IMR-90 (cell line): ENCODE data around the gene DDA1. TPM values are rescaled to one million over a fixed set of nuclear protein-coding genes. Genes with fewer than 3 reads are reported as not detected.

Source experiments
- ATAC-seq: fragments of 200-7000 bp; cut with Tn5 transposase; 2 replicates; pipeline ENCODE4 v1.9.1; 2020; ENCODE audit warnings: low read depth, mild to moderate bottlenecking, moderate library complexity
- BruUV-seq: library from RNA; stranded (reverse); fragments of 400-500 nt; replicated peaks from 2 replicates; lab custom pipeline; 2021; lab: Mats Ljungman, UMichigan
- CTCF ChIA-PET: fragments of 300-600 bp; formaldehyde crosslinking; extraction: SDS; loops from one replicate; lab custom pipeline; 2021; ENCODE audit warnings: antibody characterized with exemption; lab: Yijun Ruan, JAX
- POLR2A ChIA-PET: fragments of 300-600 bp; sonication (Branson Sonifier 250); formaldehyde crosslinking; loops from one replicate; lab custom pipeline; 2022; ENCODE audit warnings: antibody characterized with exemption; ENCODE audit not compliant: unreplicated experiment; lab: Charles Lee
- DNase-seq: peaks from one replicate; pipeline ENCODE4 v3.0.0; 2013
- H2AFZ ChIP-seq: replicated peaks from 2 replicates; pipeline ENCODE3; 2013; ENCODE audit warnings: low read length, mild to moderate bottlenecking; ENCODE audit not compliant: poor library complexity
- H2AK5ac ChIP-seq: 2 replicates; pipeline ENCODE4 v1.6.1; 2013; ENCODE audit warnings: low read depth, low read length, inconsistent platforms
- H2AK9ac ChIP-seq: replicated peaks from 2 replicates; pipeline ENCODE3; 2013; ENCODE audit warnings: mild to moderate bottlenecking, low read depth, low read length, moderate library complexity; ENCODE audit not compliant: poor library complexity
- H2BK120ac ChIP-seq: 2 replicates; pipeline ENCODE4 v1.6.1; 2013; ENCODE audit warnings: low read depth, low read length, inconsistent platforms
- H2BK15ac ChIP-seq: 3 replicates; pipeline ENCODE4 v1.6.1; 2013; ENCODE audit warnings: low read depth, low read length, inconsistent platforms
- H2BK20ac ChIP-seq: 2 replicates; pipeline ENCODE4 v1.6.1; 2013; ENCODE audit warnings: low read depth, mild to moderate bottlenecking, inconsistent platforms, low read length, moderate library complexity
- H2BK5ac ChIP-seq: 2 replicates; pipeline ENCODE4 v1.6.1; 2013; ENCODE audit warnings: mild to moderate bottlenecking, low read depth, low read length, inconsistent platforms; ENCODE audit not compliant: poor library complexity, severe bottlenecking
- H3K14ac ChIP-seq: replicated peaks from 2 replicates; pipeline ENCODE4 v1.6.1; 2013; ENCODE audit warnings: low read depth, low read length, inconsistent platforms
- H3K18ac ChIP-seq: 2 replicates; pipeline ENCODE4 v1.6.1; 2013; ENCODE audit warnings: low read depth, low read length, control low read depth
- H3K23ac ChIP-seq: 2 replicates; pipeline ENCODE4 v1.6.1; 2013; ENCODE audit warnings: low read depth, low read length, inconsistent platforms
- H3K27ac ChIP-seq: 2 replicates; pipeline ENCODE4 v1.5.1; 2013; ENCODE audit warnings: mild to moderate bottlenecking, control low read depth, low read length; ENCODE audit not compliant: insufficient read depth
- H3K27me3 ChIP-seq: 2 replicates; pipeline ENCODE4 v1.6.1; 2013; ENCODE audit warnings: low read length; ENCODE audit not compliant: control insufficient read depth, insufficient read depth
- H3K36me3 ChIP-seq: 2 replicates; pipeline ENCODE4 v1.6.1; 2013; ENCODE audit warnings: low read length, mixed read lengths; ENCODE audit not compliant: control insufficient read depth, insufficient read depth
- H3K4ac ChIP-seq: 2 replicates; pipeline ENCODE4 v1.6.1; 2013; ENCODE audit warnings: low read depth, low read length, inconsistent platforms
- H3K4me1 ChIP-seq: 2 replicates; pipeline ENCODE4 v1.6.1; 2013; ENCODE audit warnings: low read length, mixed read lengths; ENCODE audit not compliant: control insufficient read depth, insufficient read depth
- H3K4me2 ChIP-seq: 2 replicates; pipeline ENCODE4 v1.6.1; 2013; ENCODE audit warnings: low read depth, mild to moderate bottlenecking, control low read depth, low read length, moderate library complexity
- H3K4me3 ChIP-seq: 2 replicates; pipeline ENCODE4 v1.5.1; 2013; ENCODE audit warnings: low read depth, mild to moderate bottlenecking, control low read depth, low read length, moderate library complexity; ENCODE audit not compliant: insufficient read depth
- H3K56ac ChIP-seq: 2 replicates; pipeline ENCODE4 v1.6.1; 2013; ENCODE audit warnings: low read length, inconsistent platforms; ENCODE audit not compliant: insufficient read depth; ENCODE audit errors: extremely low read depth
- H3K79me1 ChIP-seq, 2 experiments: 2 replicates each; pipeline ENCODE4 v1.6.1; 2013; ENCODE audit warnings: low read length in 2 of 2, inconsistent platforms in 1 of 2, low read depth in 1 of 2
- H3K9ac ChIP-seq: 2 replicates; pipeline ENCODE4 v1.6.1; 2013; ENCODE audit warnings: low read depth, low read length, control low read depth
- H3K9me1 ChIP-seq: 2 replicates; pipeline ENCODE4 v1.6.1; 2013; ENCODE audit warnings: low read length, inconsistent platforms; ENCODE audit not compliant: insufficient read depth
- H3K9me3 ChIP-seq: 2 replicates; pipeline ENCODE4 v1.6.1; 2013; ENCODE audit warnings: low read length; ENCODE audit not compliant: control insufficient read depth, insufficient read depth
- H4K20me1 ChIP-seq: 2 replicates; pipeline ENCODE4 v1.6.1; 2013; ENCODE audit warnings: low read length, inconsistent platforms; ENCODE audit not compliant: insufficient read depth
- H4K5ac ChIP-seq: 2 replicates; pipeline ENCODE4 v1.6.1; 2013; ENCODE audit warnings: mild to moderate bottlenecking, low read depth, low read length, control low read depth
- H4K8ac ChIP-seq, 2 experiments: 2 replicates each; pipeline ENCODE4 v1.6.1; 2013; ENCODE audit warnings: low read depth in 2 of 2, low read length in 2 of 2, control low read depth in 1 of 2, inconsistent platforms in 1 of 2
- H4K91ac ChIP-seq: 2 replicates; pipeline ENCODE4 v1.6.1; 2013; ENCODE audit warnings: low read depth, low read length, inconsistent platforms; ENCODE audit not compliant: insufficient read depth
- ELK1 ChIP-seq: fragments of 150-350 bp; IDR thresholded peaks from 2 replicates; pipeline ENCODE4 v1.6.1; 2016; ENCODE audit warnings: low read depth, mild to moderate bottlenecking, low read length, moderate library complexity, borderline replicate concordance
- MAFK ChIP-seq: IDR thresholded peaks from 2 replicates; pipeline ENCODE4 v1.6.1; 2012; ENCODE audit warnings: low read depth, low read length, improper control_type of control experiment
- POLR2A ChIP-seq: IDR thresholded peaks from 2 replicates; pipeline ENCODE4 v1.6.1; 2012; ENCODE audit warnings: mild to moderate bottlenecking, low read depth, low read length
- RAD21 ChIP-seq: IDR thresholded peaks from 2 replicates; pipeline ENCODE4 v1.6.1; 2012; ENCODE audit warnings: low read length, improper control_type of control experiment
- RFX5 ChIP-seq: IDR thresholded peaks from 2 replicates; pipeline ENCODE4 v1.8.0; 2012; ENCODE audit warnings: low read depth, mild to moderate bottlenecking, low read length, moderate library complexity
- WGBS, 2 experiments: methylation state at CpG; one replicate each; pipeline versions ENCODE4 v1.1.5 to v1.1.7; 2013; ENCODE audit warnings: missing lambda C conversion rate in 2 of 2; ENCODE audit not compliant: insufficient read length in 1 of 2; ENCODE audit errors: extremely low coverage in 2 of 2; 5-methylcytosine and 5-hydroxymethylcytosine counted together
- dilution Hi-C: fragments of 300-500 bp; cut with HindIII; formaldehyde crosslinking; loops from one replicate; pipeline ENCODE4 v1.14.3; 2018; ENCODE audit warnings: low sequenced_read_pairs; ENCODE audit not compliant: unreplicated experiment
- in situ Hi-C: fragments of 300-500 bp; cut with MboI; formaldehyde crosslinking; loops from 3 replicates; pipeline ENCODE4 v1.14.3; 2019; ENCODE audit warnings: low sequenced_read_pairs, inconsistent platforms, mixed read lengths
- intact Hi-C: fragments of 100-400 bp; cut with micrococcal nuclease; formaldehyde crosslinking; loops from 2 replicates; pipeline ENCODE4 v1.10.0; 2022
- polyA plus RNA-seq, 3 experiments: library from polyadenylated mRNA; depleted of rRNA; stranded (reverse); fragments of >200 nt; gene quantifications; 2 replicates each; pipeline ENCODE4 v1.2.3, GENCODE V29; 2012; ENCODE audit warnings: low replicate concordance in 1 of 3
- total RNA-seq: library from RNA; depleted of rRNA; stranded (reverse); fragments of >200 nt; gene quantifications from 2 replicates; pipeline ENCODE4 v1.2.3, GENCODE V29; 2012

DDA1 gene
- total and polyA plus RNA-seq, 2 of the 4 experiments (the other 2 are of a cell fraction) = 33.7 to 87.2 TPM

GRCh38 chr19:17348700-17349099 lies 39.3 kb downstream of the DDA1 start:
- no peak overlapping the region for H2BK5ac ChIP-seq
- no peak overlapping the region for H2BK15ac ChIP-seq
- CTCF ChIA-PET = interaction anchor here (1.1 kb wide), 1 partner anchor 96 kb away, joined by 3 read pairs; no protein-coding TSS in a partner anchor
- H4K91ac ChIP-seq = peak overlapping the region; percentile 61; the same call in 1 of the 2 replicates
- H3K9ac ChIP-seq = 0 out of 2 replicates have a peak overlapping the region, but pooled peaks have one; percentile 49
- ATAC-seq = peak; percentile 55
- H3K4ac ChIP-seq = peak overlapping the region; percentile 3; the same call in 1 of the 2 replicates
- TF ChIP-seq RFX5 = no peak
- TF ChIP-seq POLR2A = no peak
- TF ChIP-seq RAD21 = no peak
- no peak for TF ChIP-seq ELK1
- TF ChIP-seq MAFK = no peak
- no peak overlapping the region for H2AK5ac ChIP-seq
- POLR2A ChIA-PET = no interaction called here
- H3K4me2 ChIP-seq = peak overlapping the region; percentile 58
- peak; percentile 53 for DNase-seq
- no peaks in the 10 kb centered on the region for H3K9me3 ChIP-seq
- H2AK9ac ChIP-seq = peak overlapping the region; percentile 73
- H3K36me3 ChIP-seq = no peaks in the 10 kb centered on the region
- no peak overlapping the region for H3K56ac ChIP-seq
- H3K14ac ChIP-seq = peak overlapping the region; percentile 53
- H3K27me3 ChIP-seq = peaks cover 8% of the 10 kb centered on the region; the same call in 1 of the 2 replicates
- no peak overlapping the region for H3K23ac ChIP-seq
- H2BK120ac ChIP-seq = peak overlapping the region; percentile 6; the same call in 1 of the 2 replicates
- in situ Hi-C loops (loop anchor here (5.0 kb wide), 1 partner anchor 39 kb away; no protein-coding TSS in a partner anchor), intact Hi-C loops (no loop called here), dilution Hi-C loops (no loop called here)
- 0 out of 2 replicates have a peak overlapping the region, but pooled peaks have one; percentile 3 for H3K4me3 ChIP-seq
- peak overlapping the region; percentile 58 to 67; a peak in 3 of 4 replicates for H4K8ac ChIP-seq
- peak overlapping the region; percentile 3; the same call in 1 of the 2 replicates for H3K18ac ChIP-seq
- H4K20me1 ChIP-seq = no peaks in the 10 kb centered on the region; the same call in 1 of the 2 replicates
- no peaks in the 10 kb centered on the region for H3K79me1 ChIP-seq
- H2AFZ ChIP-seq = peak overlapping the region; percentile 90
- no peaks in the 10 kb centered on the region for H3K9me1 ChIP-seq
- no peak overlapping the region for H2BK20ac ChIP-seq
- WGBS, 2 experiments = 8% methylated on average over 6 of the region's 12 CpGs; no CpG with 5 or more reads in 1 of the 2 experiments
- H4K5ac ChIP-seq = peak overlapping the region; percentile 31; the same call in 1 of the 2 replicates
- H3K27ac ChIP-seq = no peak overlapping the region
- H3K4me1 ChIP-seq = 0 out of 2 replicates have a peak, but pooled peaks cover 2% of the 10 kb centered on the region
- no TSS peak for BruUV-seq
